GM19351 (cell line): ENCODE measurements around the gene CDC20.
A peak's percentile ranks its signal among the peaks of the same experiment; 100 is the strongest.
"Not testable (repeated sequence)": the region's sequence is repeated elsewhere in the genome, so short reads cannot be mapped to it uniquely, and the experiment has no call there.

ENCODE experiments used
- ATAC-seq: cut with Tn5 transposase; IDR thresholded peaks from one replicate; pipeline ENCODE4 v1.9.1; 2021; ENCODE audit warnings: mild to moderate bottlenecking, moderate library complexity; ENCODE audit not compliant: unreplicated experiment

CDC20 gene

GRCh38 chr1:43354471-43354870, 4.3 kb upstream of the CDC20 start:
- ATAC-seq: no peak

- no peak for ATAC-seq
Observed at GRCh38 chr1:43354936-43355335, 3.8 kb upstream of the CDC20 start.

- no peak for ATAC-seq
Observed at GRCh38 chr1:43357251-43357650, 1.5 kb upstream of the CDC20 start.

- no peak for ATAC-seq
Observed at GRCh38 chr1:43358121-43358745, 548 bp upstream of the CDC20 start.

- no peak for ATAC-seq
Observed at GRCh38 chr1:43359696-43360095, 915 bp downstream of the CDC20 start.

- no peak for ATAC-seq
Observed at GRCh38 chr1:43360616-43361015, 1.8 kb downstream of the CDC20 start.

- ATAC-seq: no peak
Observed at GRCh38 chr1:43363283-43363934, 4.6 kb downstream of the CDC20 start.

- ATAC-seq: no peak
Observed at GRCh38 chr1:43363935-43364525, 5.2 kb downstream of the CDC20 start.

- ATAC-seq: no peak
Observed at GRCh38 chr1:43365678-43366077, 6.9 kb downstream of the CDC20 start.

- no peak for ATAC-seq
Observed at GRCh38 chr1:43366179-43366578, 7.4 kb downstream of the CDC20 start.

GRCh38 chr1:43366601-43367025, 7.8 kb downstream of the CDC20 start:
- no peak for ATAC-seq

- peak; percentile 34 for ATAC-seq
Observed at GRCh38 chr1:43367026-43367903, 8.5 kb downstream of the CDC20 start.

GRCh38 chr1:43367904-43368645, 9.3 kb downstream of the CDC20 start, which contains the start of gene ELOVL1:
ELOVL1 (minus strand) TSS chr1:43368011; CDS start chr1:43365609, 2,402 bp downstream.
- peak; percentile 71 for ATAC-seq

- ATAC-seq: no peak
Observed at GRCh38 chr1:43368646-43369020, 9.9 kb downstream of the CDC20 start.

GRCh38 chr1:43369779-43370178, 11.0 kb downstream of the CDC20 start:
- ATAC-seq: not testable (repeated sequence)

- ATAC-seq: no peak
Observed at GRCh38 chr1:43370564-43370963, 11.8 kb downstream of the CDC20 start.

- ATAC-seq: no peak
Observed at GRCh38 chr1:43372172-43372571, 13.4 kb downstream of the CDC20 start.

GRCh38 chr1:43373066-43373940, 14.5 kb downstream of the CDC20 start:
- ATAC-seq: no peak

GRCh38 chr1:43376723-43377235, 18.0 kb downstream of the CDC20 start:
- no peak for ATAC-seq
